Thyroid gland (tissue), 4 donors: ENCODE measurements around the gene G0S2. TPM values are rescaled to one million over a fixed set of nuclear protein-coding genes. Genes with fewer than 3 reads are reported as not detected.

Source experiments
- DNase-seq, 2 donors: peaks; one replicate each; pipeline ENCODE4 v3.0.0-alpha.2; 2019
- H3K27ac ChIP-seq, 3 donors: fragments of 200-600 bp; sonication (generic); 1 replicate in 2 of 3; 2 replicates in 1 of 3; pipeline ENCODE4 v1.5.1; 2016 to 2019; ENCODE audit warnings: mild to moderate bottlenecking in 1 of 3, moderate library complexity in 1 of 3
- H3K27me3 ChIP-seq: fragments of 200-600 bp; sonication (generic); one replicate; pipeline ENCODE4 v1.5.1; 2019
- H3K36me3 ChIP-seq, 2 donors: fragments of 200-600 bp; sonication (generic); one replicate each; pipeline ENCODE4 v1.5.1; 2016 to 2019
- H3K4me1 ChIP-seq, 2 donors: fragments of 200-600 bp; sonication (generic); one replicate each; pipeline ENCODE4 v1.5.1; 2017 to 2019
- H3K4me3 ChIP-seq, 3 donors: fragments of 200-600 bp; sonication (generic); replicated peaks in 1 of 3; 1 replicate in 2 of 3; 2 replicates in 1 of 3; pipeline ENCODE4 v1.5.1; 2016; ENCODE audit warnings: mild to moderate bottlenecking in 1 of 3
- H3K9me3 ChIP-seq: fragments of 200-600 bp; sonication (generic); one replicate; pipeline ENCODE4 v1.5.1; 2017
- POLR2A ChIP-seq, 2 donors: fragments of 450-650 bp; IDR thresholded peaks; one replicate each; pipeline ENCODE4 v1.6.1; 2017; ENCODE audit warnings: antibody characterized with exemption in 2 of 2, mild to moderate bottlenecking in 2 of 2, moderate library complexity in 1 of 2
- WGBS, 2 donors: methylation state at CpG; one replicate each; pipeline ENCODE4 v1.1.5; 2017; 5-methylcytosine and 5-hydroxymethylcytosine counted together
- intact Hi-C: fragments of 100-400 bp; cut with DNase I; formaldehyde crosslinking; loops from one replicate; pipeline ENCODE4 v1.15.1; 2023
- total RNA-seq, 4 donors: library from RNA; depleted of rRNA; stranded (reverse); fragments of >200 nt; gene quantifications; one replicate each; pipeline ENCODE4 v1.2.3, GENCODE V29; 2016
- TF ChIP-seq, protein P1 (sequence below), 6 experiments: fragments of 200-600 bp in 3 of 6; fragments of 450-650 bp in 3 of 6; sonication (generic) in 3 of 6; IDR thresholded peaks; one replicate each; pipeline ENCODE4 v1.5.1; 2016 to 2019; ENCODE audit warnings: antibody characterized with exemption in 6 of 6, mild to moderate bottlenecking in 2 of 6, inconsistent platforms in 1 of 6, moderate library complexity in 1 of 6

G0S2 gene
- total RNA-seq, 4 donors from 2014 or later, result 6.5 to 43.7 (median 10.7) TPM

DNA sequence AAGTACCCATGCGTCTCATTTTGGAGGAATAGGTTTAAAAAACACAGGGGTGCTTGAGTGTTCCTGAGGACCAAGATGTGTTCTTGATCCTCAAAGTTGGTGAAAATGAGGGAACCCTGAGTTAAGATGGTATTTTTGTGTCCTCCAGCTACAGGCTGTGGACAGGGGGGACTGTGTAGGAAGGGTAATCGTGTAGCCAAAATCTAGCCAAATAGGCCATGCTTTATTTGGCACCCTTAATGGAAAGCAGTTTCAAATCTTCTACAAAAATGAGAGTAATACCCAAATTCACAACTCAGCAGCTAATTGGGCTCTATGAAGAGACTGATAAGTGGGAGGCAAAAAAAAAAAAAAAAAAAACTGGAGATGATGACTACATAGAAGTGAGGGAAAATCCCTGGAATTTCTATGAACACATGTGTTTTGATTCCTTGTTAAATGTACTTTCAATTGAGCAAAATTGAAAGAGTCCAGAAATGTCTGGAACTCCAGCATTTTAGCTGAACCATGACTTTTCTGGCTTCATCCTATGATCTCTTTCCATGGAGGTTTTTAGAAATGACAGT lies 29.9 kb downstream of the G0S2 start:
- intact Hi-C loops, result no loop called here

DNA sequence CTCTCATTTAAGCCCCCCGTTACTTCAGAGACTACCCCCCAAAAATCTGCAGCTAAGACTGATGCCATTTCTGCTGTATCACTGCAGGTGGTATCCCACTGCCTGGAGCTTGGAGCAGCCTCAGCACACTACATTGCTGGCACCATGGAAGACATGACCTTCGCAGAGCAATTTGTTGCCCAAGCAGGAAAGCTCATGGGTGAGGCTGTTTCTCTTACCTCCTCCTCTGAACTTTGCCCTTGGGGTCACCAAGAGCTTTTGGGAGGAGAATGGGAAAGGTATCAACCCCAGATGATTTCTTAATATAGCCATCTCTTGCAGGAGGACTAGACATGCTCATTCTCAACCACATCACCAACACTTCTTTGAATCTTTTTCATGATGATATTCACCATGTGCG lies 31.4 kb downstream of the G0S2 start:
- DNase-seq, result no peak
- H3K27ac ChIP-seq, result no peak overlapping the region
- no peaks in the 10 kb centered on the region for H3K27me3 ChIP-seq
- 95 to 97% methylated on average over 3 of the region's 3 CpGs for WGBS, 2 donors
- H3K4me3 ChIP-seq, result no peak overlapping the region
- intact Hi-C loops, result no loop called here
- no peaks in the 10 kb centered on the region for H3K4me1 ChIP-seq
- TF ChIP-seq, protein P1, sequence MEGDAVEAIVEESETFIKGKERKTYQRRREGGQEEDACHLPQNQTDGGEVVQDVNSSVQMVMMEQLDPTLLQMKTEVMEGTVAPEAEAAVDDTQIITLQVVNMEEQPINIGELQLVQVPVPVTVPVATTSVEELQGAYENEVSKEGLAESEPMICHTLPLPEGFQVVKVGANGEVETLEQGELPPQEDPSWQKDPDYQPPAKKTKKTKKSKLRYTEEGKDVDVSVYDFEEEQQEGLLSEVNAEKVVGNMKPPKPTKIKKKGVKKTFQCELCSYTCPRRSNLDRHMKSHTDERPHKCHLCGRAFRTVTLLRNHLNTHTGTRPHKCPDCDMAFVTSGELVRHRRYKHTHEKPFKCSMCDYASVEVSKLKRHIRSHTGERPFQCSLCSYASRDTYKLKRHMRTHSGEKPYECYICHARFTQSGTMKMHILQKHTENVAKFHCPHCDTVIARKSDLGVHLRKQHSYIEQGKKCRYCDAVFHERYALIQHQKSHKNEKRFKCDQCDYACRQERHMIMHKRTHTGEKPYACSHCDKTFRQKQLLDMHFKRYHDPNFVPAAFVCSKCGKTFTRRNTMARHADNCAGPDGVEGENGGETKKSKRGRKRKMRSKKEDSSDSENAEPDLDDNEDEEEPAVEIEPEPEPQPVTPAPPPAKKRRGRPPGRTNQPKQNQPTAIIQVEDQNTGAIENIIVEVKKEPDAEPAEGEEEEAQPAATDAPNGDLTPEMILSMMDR (IDR thresholded peaks at IDR 0.05), result no peak
- TF ChIP-seq POLR2A (IDR thresholded peaks at IDR 0.05), result no peak
- no peaks in the 10 kb centered on the region for H3K9me3 ChIP-seq
- no peaks in the 10 kb centered on the region for H3K36me3 ChIP-seq

More for the DNA sequence above, 29.9 kb downstream of the G0S2 start:
- TF ChIP-seq, protein P1 (IDR thresholded peaks at IDR 0.05), result no peak
- TF ChIP-seq POLR2A (IDR thresholded peaks at IDR 0.05), result no peak
- no peaks in the 10 kb centered on the region for H3K9me3 ChIP-seq
- DNase-seq, result no peak
- no peaks in the 10 kb centered on the region for H3K4me1 ChIP-seq
- no peaks in the 10 kb centered on the region for H3K27me3 ChIP-seq
- no peak overlapping the region for H3K4me3 ChIP-seq
- no peak overlapping the region for H3K27ac ChIP-seq
- H3K36me3 ChIP-seq, result no peaks in the 10 kb centered on the region
- 87 to 90% methylated on average over 2 of the region's 2 CpGs for WGBS, 2 donors

DNA sequence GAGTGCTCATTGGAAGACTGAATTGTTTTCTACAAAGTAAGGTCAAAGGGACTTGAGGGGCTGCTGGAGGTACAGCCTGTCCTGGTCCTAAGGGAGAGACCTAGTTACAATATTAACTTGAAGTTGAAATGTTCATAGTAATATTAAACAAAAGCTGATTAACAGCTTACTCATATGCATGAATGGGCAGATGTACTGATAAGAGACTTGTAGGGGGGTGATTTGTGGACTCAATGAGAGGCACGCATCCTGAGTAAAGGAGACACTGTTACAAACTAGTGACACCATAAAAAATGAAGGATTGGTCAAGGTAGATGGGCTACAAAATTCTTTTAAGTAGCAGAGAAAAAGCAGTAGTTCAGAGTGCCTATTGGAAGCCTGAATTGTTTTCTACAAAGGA lies 32.1 kb downstream of the G0S2 start:
- no peak overlapping the region for H3K27ac ChIP-seq
- DNase-seq, result no peak
- H3K9me3 ChIP-seq, result no peaks in the 10 kb centered on the region
- no peak overlapping the region for H3K4me3 ChIP-seq
- intact Hi-C loops, result no loop called here
- no peaks in the 10 kb centered on the region for H3K27me3 ChIP-seq
- no peaks in the 10 kb centered on the region for H3K4me1 ChIP-seq
- TF ChIP-seq, protein P1 (IDR thresholded peaks at IDR 0.05), result no peak
- TF ChIP-seq POLR2A (IDR thresholded peaks at IDR 0.05), result no peak
- H3K36me3 ChIP-seq, result no peaks in the 10 kb centered on the region
- 95 to 100% methylated on average over 1 of the region's 1 CpG for WGBS, 2 donors

DNA sequence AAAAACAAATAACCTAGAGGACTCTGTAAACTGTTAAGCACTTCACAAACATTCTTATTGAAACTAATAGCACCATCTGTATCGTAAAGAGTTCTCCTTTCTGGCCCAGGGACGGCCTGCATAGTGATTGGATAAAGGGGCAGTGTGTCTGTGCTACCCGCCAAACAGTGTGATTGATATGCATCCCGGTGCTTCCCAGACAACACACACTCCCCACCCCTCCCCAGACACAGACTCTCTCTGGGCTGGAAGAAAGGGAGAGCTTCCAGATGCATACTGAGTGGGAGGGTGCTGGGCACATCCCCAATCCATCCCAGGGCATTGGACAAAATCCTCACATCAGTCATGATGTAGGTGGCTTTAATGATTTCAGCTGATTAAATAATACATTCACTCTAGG lies 33.1 kb downstream of the G0S2 start:
- 57 to 70% methylated on average over 4 of the region's 4 CpGs for WGBS, 2 donors
- Histone ChIP-seq H3K4me3 (no peak overlapping the region), H3K27me3 (no peaks in the 10 kb centered on the region), H3K27ac (no peak overlapping the region), H3K4me1 (no peaks in the 10 kb centered on the region), H3K36me3 (no peaks in the 10 kb centered on the region), H3K9me3 (no peaks in the 10 kb centered on the region)
- no peak for TF ChIP-seq POLR2A (IDR thresholded peaks at IDR 0.05)
- TF ChIP-seq, protein P1 (IDR thresholded peaks at IDR 0.05), result no peak
- no peak for DNase-seq
- intact Hi-C loops, result no loop called here

DNA sequence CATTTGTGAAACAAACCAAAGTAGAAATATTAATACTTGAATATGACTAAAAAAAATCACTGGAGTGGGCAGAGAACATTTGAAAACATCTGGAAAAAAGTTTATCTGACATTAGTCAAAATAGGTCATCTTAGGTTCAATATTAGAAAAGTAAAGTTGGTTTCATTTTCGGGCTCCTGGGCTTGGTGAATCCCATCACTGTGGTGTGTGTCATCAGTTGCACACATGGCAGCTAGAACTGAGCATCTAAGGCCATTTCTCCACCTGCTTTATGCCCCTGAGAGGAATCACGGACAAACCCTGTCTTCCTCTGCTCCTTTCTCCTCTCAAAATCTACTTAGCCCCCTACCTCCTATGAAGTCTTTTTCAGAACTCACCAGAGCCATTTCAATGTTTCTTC lies 34.9 kb downstream of the G0S2 start:
- Histone ChIP-seq H3K9me3 (no peaks in the 10 kb centered on the region), H3K27ac (no peak overlapping the region), H3K27me3 (no peaks in the 10 kb centered on the region), H3K36me3 (no peaks in the 10 kb centered on the region), H3K4me3 (no peak overlapping the region), H3K4me1 (no peaks in the 10 kb centered on the region)
- no peak for DNase-seq
- intact Hi-C loops, result no loop called here
- TF ChIP-seq, protein P1 (IDR thresholded peaks at IDR 0.05), result no peak
- TF ChIP-seq POLR2A (IDR thresholded peaks at IDR 0.05), result no peak
- WGBS, 2 donors, result 81 to 83% methylated on average over 2 of the region's 2 CpGs
